Peyer's patch (tissue), 4 donors: ENCODE results near the gene AUTS2.

ENCODE experiments used
- POLR2A ChIP-seq, 2 donors: fragments of 450-650 bp; IDR thresholded peaks; one replicate each; pipeline ENCODE4 v1.5.1; 2017; ENCODE audit warnings: antibody characterized with exemption in 2 of 2, mild to moderate bottlenecking in 2 of 2, moderate library complexity in 2 of 2
- TF ChIP-seq, protein P1 (sequence below), 6 experiments: fragments of 450-650 bp in 4 of 6; fragments of 200-600 bp in 2 of 6; sonication (generic) in 1 of 6; IDR thresholded peaks; one replicate each; pipeline ENCODE4 v1.5.1; 2017 to 2019; ENCODE audit warnings: antibody characterized with exemption in 6 of 6, mild to moderate bottlenecking in 3 of 6, moderate library complexity in 1 of 6

DNA sequence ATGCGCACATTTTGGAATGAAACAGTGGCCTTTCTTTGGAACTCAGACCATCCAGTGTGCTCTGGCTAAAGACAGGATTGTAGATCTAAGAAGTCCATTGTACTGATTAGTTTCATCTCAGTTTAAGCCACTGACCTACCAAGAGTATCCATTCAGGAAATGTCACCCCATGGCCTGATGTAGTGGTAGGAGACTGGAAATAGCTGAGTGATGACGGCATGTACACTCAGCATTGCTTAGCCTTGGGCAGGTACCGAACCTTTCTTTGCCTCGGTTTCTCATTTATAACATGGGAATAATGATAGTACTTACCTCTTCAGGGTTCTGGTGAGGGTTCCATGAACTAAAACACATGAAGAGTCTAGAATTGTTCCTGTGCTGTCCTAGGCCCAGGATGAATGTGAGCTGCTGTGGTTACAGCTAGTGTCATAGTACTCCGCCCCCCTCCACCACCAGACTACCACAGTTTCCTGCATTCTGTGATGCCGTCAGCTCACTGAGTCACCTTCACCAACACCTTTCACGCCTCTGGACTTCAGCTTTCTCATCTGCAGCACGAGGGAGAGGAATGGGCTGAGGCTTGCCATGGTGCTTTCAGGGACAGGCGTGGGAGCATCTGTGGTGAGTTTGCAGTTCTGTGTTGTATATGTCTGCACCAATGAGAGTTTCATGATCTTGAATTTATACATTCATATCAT is 1049.7 kb downstream of the AUTS2 start:
- TF ChIP-seq, protein P1, sequence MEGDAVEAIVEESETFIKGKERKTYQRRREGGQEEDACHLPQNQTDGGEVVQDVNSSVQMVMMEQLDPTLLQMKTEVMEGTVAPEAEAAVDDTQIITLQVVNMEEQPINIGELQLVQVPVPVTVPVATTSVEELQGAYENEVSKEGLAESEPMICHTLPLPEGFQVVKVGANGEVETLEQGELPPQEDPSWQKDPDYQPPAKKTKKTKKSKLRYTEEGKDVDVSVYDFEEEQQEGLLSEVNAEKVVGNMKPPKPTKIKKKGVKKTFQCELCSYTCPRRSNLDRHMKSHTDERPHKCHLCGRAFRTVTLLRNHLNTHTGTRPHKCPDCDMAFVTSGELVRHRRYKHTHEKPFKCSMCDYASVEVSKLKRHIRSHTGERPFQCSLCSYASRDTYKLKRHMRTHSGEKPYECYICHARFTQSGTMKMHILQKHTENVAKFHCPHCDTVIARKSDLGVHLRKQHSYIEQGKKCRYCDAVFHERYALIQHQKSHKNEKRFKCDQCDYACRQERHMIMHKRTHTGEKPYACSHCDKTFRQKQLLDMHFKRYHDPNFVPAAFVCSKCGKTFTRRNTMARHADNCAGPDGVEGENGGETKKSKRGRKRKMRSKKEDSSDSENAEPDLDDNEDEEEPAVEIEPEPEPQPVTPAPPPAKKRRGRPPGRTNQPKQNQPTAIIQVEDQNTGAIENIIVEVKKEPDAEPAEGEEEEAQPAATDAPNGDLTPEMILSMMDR (IDR thresholded peaks at IDR 0.05) = no peak
- TF ChIP-seq POLR2A (IDR thresholded peaks at IDR 0.05) = no peak
